Measurements from ENCODE around the gene CCDC187. TPM values are rescaled to one million over a fixed set of nuclear protein-coding genes. Genes with fewer than 3 reads are reported as not detected.

Gene CCDC187
- total and polyA plus RNA-seq, 2 of the 13 experiments (the other 11 are each of a cell fraction or from before 2014, with no cell fraction given) = 0.03 to 0.13 TPM

DNA sequence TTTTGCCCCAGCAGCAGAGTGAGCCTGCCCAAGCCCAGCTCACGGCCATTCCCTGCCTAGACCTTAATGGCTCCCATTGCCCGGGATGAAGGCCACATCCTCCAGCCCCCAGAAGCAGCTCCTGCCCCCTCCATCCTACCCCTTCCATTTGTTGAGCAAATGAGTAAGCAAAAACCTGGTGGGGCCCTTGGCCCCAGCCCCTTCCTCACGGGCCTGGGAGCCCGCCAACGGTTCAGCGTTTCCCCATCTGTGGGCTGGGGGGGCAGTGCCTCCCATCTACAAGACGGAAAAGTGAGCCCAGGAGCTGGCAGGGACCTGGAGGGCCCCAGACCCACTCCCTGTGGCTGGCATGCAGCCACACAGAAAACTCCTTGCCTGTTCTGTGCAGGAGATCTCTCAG is 4.4 kb downstream of the CCDC187 start:
- no peaks in the 10 kb centered on the region for H4K20me1 ChIP-seq (ENCODE audit: insufficient read depth, low read length)
- no peak overlapping the region for H3K27ac ChIP-seq (ENCODE audit: extremely low read length, insufficient read depth, low read length)
- ATAC-seq = no peak
- H3K4me2 ChIP-seq (ENCODE audit: low read depth, low read length) = no peak overlapping the region
- WGBS (ENCODE audit: low lambda C conversion rate) = 25% methylated on average over 2 of the region's 7 CpGs
- H3K4me1 ChIP-seq (ENCODE audit: insufficient read depth, low read length) = peaks cover 57% of the 10 kb centered on the region
- ChIA-PET POLR2A (no interaction called here), CTCF (ENCODE audit: low intra/inter-chr PET ratio, low total read pairs) (no interaction called here)
- intact Hi-C loops (cut with micrococcal nuclease; ENCODE audit: unreplicated experiment) = no loop called here
- no peak for DNase-seq (ENCODE audit: low spot score)
- peaks cover 6 to 39% of the 10 kb centered on the region in 2 experiments for H3K27me3 ChIP-seq (ENCODE audit: control insufficient read depth in 1 of 2, insufficient read depth in 2 of 2, low read length in 2 of 2)
- no peak overlapping the region for H3K4me3 ChIP-seq (replicated peaks in 1 of 3; ENCODE audit: insufficient read depth in 1 of 3, low read depth in 2 of 3, low read length in 3 of 3)
- H3K79me2 ChIP-seq (ENCODE audit: insufficient read depth, low read length) = no peaks in the 10 kb centered on the region
- in situ Hi-C loops (cut with HindIII; ENCODE audit: extremely low pct_ligation_motif_present, low pct_unique_long_range_greater_than_20kb) = no loop called here
- FAIRE-seq = no peak
- H3K9ac ChIP-seq (ENCODE audit: insufficient read depth, low read depth, low read length) = no peak overlapping the region
- H3K36me3 ChIP-seq (replicated peaks in 1 of 2; ENCODE audit: control insufficient read depth in 1 of 2, insufficient read depth in 2 of 2, low read length in 2 of 2) = no peaks in the 10 kb centered on the region
- no peak overlapping the region for H2AFZ ChIP-seq (ENCODE audit: low read length)
- BruUV-seq (replicated peaks) = no TSS peak
- no peaks in the 10 kb centered on the region for H3K9me3 ChIP-seq (ENCODE audit: low read length)
- TF ChIP-seq, protein P1, sequence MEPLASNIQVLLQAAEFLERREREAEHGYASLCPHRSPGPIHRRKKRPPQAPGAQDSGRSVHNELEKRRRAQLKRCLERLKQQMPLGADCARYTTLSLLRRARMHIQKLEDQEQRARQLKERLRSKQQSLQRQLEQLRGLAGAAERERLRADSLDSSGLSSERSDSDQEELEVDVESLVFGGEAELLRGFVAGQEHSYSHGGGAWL (CRISPR knock-in tag; IDR thresholded peaks at IDR 0.05) = no peak
- no peak for TF ChIP-seq TBP (CRISPR knock-in tag; IDR thresholded peaks at IDR 0.05)
- TF ChIP-seq RBM22 (optimal IDR thresholded peaks at IDR 0.05; ENCODE audit: low read length) = no peak
- no peak for TF ChIP-seq GATA4 (IDR thresholded peaks at IDR 0.05; ENCODE audit: borderline replicate concordance, low read depth)
- TF ChIP-seq ZNF569 (CRISPR knock-in tag; IDR thresholded peaks at IDR 0.05; ENCODE audit: borderline replicate concordance) = no peak
- TF ChIP-seq, protein P2, sequence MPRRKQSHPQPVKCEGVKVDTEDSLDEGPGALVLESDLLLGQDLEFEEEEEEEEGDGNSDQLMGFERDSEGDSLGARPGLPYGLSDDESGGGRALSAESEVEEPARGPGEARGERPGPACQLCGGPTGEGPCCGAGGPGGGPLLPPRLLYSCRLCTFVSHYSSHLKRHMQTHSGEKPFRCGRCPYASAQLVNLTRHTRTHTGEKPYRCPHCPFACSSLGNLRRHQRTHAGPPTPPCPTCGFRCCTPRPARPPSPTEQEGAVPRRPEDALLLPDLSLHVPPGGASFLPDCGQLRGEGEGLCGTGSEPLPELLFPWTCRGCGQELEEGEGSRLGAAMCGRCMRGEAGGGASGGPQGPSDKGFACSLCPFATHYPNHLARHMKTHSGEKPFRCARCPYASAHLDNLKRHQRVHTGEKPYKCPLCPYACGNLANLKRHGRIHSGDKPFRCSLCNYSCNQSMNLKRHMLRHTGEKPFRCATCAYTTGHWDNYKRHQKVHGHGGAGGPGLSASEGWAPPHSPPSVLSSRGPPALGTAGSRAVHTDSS (CRISPR knock-in tag; conservative IDR thresholded peaks at IDR 0.05) = no peak
- TF ChIP-seq, protein P3, sequence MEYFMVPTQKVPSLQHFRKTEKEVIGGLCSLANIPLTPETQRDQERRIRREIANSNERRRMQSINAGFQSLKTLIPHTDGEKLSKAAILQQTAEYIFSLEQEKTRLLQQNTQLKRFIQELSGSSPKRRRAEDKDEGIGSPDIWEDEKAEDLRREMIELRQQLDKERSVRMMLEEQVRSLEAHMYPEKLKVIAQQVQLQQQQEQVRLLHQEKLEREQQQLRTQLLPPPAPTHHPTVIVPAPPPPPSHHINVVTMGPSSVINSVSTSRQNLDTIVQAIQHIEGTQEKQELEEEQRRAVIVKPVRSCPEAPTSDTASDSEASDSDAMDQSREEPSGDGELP (IDR thresholded peaks at IDR 0.05; ENCODE audit: borderline replicate concordance, low read depth) = no peak
- TF ChIP-seq PAX8 (CRISPR knock-in tag; IDR thresholded peaks at IDR 0.05; ENCODE audit: borderline replicate concordance) = no peak
- TF ChIP-seq ZBTB21 (CRISPR knock-in tag; IDR thresholded peaks at IDR 0.05) = no peak
- TF ChIP-seq, protein P4, sequence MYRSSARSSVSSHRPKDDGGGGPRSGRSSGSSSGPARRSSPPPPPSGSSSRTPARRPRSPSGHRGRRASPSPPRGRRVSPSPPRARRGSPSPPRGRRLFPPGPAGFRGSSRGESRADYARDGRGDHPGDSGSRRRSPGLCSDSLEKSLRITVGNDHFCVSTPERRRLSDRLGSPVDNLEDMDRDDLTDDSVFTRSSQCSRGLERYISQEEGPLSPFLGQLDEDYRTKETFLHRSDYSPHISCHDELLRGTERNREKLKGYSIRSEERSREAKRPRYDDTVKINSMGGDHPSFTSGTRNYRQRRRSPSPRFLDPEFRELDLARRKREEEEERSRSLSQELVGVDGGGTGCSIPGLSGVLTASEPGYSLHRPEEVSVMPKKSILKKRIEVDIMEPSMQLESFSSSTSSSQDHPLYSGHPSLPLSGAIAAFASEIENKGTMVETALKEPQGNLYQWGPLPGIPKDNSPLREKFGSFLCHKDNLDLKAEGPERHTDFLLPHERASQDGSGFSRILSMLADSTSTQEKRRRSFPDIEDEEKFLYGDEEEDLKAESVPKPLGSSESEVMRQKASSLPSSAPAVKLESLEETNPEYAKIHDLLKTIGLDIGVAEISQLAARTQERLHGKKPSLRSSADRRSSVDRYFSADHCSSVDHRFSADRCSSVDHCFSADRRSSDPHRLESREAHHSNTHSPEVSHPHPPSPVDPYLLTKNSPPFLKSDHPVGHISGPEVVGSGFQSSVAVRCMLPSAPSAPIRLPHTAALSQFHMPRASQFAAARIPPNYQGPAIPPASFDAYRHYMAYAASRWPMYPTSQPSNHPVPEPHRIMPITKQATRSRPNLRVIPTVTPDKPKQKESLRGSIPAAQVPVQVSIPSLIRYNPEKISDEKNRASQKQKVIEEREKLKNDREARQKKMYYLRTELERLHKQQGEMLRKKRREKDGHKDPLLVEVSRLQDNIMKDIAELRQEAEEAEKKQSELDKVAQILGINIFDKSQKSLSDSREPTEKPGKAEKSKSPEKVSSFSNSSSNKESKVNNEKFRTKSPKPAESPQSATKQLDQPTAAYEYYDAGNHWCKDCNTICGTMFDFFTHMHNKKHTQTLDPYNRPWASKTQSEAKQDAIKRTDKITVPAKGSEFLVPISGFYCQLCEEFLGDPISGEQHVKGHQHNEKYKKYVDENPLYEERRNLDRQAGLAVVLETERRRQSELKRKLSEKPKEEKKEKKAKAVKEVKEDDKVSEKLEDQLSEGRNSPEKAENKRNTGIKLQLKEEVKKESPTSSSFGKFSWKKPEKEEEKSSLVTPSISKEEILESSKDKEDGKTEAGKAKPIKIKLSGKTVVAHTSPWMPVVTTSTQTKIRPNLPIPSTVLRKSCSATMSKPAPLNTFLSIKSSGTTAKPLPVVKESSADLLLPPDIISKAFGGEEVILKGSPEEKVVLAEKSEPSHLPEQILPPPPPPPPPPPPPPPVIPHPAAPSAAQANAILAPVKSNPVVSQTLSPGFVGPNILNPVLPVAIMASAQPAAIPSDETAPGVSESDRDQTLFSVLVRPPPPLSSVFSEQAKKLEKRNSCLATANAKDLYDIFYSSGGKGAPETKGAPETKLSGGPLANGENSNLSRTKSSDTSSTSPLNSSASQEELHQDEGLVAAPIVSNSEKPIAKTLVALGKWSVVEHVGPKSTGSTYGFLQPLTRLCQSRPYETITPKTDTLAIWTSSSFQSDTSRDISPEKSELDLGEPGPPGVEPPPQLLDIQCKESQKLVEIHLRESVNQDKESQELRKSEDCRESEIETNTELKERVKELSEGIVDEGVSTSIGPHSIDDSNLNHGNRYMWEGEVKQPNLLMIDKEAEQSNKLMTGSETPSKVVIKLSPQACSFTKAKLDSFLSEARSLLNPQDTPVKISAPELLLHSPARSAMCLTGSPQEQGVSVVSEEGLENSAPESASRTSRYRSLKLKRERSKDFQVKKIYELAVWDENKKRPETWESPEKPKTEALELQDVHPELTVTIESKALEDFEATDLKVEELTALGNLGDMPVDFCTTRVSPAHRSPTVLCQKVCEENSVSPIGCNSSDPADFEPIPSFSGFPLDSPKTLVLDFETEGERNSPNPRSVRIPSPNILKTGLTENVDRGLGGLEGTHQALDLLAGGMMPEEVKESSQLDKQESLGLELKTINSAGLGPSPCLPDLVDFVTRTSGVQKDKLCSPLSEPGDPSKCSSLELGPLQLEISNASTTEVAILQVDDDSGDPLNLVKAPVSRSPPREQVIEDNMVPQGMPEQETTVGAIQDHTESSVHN (CRISPR knock-in tag; IDR thresholded peaks at IDR 0.05) = no peak
